CD1c-positive myeloid dendritic cell (primary cell): ENCODE measurements around the gene PACSIN2.

Experiments
- DNase-seq: peaks from one replicate; pipeline ENCODE4 v3.0.0-alpha.2; 2016; ENCODE audit errors: extremely low spot score

The PACSIN2 gene

GRCh38 chr22:42884616-42885375, 130.2 kb downstream of the PACSIN2 start:
- DNase-seq = no peak

- no peak for DNase-seq
These were observed 131.0 kb downstream of the PACSIN2 start for GRCh38 chr22:42883970-42884369.

GRCh38 chr22:42883121-42883520, 131.8 kb downstream of the PACSIN2 start:
- no peak for DNase-seq

- no peak for DNase-seq
These were observed 132.8 kb downstream of the PACSIN2 start for GRCh38 chr22:42881982-42882656.

DNA sequence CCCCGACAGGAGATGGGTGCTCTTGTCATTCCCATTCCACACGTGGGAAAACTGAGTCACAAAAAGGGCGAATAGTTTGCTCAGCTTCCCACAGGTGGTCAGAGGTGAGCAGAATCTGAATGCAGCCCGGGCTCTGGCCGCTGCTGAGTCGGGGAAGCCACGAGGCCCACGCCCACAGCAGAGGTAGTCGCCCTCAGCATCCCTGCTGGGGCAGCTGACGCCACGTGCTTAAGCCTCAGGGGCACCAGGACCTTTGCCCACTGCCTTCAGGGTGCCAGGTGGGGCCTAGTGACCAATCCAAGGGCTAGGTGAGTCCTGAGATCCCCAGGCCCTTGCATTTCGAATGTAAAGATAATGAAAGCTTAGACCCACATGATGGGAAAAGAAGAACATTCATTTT, 133.7 kb downstream of the PACSIN2 start:
- DNase-seq = no peak

GRCh38 chr22:42880815-42881214, 134.1 kb downstream of the PACSIN2 start:
- no peak for DNase-seq

DNA sequence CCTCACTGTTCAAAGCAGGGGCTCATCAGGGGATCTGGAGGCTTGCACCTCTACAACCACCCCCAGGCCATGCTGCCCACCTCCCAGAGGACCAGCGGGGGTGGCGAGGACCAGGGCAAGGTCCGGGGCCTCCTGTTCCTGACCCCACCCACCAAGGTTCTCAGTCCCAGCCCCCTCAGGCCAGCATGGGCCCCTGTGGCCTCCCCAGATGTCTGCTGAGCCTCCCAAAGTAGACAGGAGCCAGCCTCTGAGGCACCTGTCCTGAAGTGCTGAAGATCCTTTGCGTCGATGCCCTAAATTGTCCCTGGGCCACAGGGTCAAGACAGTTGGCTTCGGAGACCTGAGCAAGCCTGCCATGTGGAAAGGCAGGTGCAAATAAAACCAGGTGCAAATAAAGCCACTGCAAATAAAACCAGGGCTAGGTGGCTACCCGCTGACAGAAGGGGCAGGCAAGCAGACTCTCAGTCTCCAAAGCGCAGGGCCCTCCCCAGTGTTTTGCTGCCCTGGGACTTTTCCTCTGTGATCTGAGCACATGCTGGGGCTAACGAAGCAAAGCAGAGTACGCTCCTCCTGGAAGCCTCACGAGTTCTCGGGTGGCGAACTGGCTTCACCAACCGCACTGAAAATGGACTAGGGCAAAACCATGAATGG, 135.5 kb downstream of the PACSIN2 start:
- no peak for DNase-seq

DNA sequence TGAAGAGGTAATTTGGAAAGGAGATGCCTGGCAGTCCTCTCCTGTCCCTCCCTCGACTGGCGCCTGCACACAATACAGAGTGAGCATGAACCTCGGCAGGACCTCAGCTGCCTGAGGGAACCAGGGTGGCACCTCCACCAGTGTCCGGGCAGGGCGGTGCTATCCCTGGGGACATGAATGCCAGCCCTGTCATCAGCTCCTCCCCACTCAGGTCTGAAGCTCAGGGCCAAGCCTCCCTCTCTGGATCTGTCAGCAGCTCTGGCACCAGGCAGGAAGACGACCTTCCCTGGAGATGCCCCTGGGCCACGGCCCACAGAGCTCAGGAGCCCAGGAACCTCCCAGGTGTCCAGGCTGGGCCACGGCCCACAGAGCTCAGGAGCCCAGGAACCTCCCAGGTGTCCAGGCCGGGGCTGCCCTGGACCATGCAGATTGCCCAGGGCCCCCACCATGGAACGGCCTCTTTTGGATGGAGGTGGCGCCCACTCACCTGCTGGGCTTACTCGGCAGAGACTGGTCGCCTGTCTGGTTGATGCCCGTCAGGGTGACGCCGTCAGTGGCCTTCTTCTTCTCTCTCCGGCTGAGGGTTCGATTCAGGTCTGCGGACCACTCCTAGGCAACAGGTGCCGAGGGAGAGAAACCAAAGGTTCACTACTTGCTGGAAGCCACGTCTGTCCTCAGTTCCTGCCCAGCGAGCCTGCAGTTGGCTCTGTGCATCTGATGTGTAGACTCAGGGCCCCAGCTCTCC, 136.2 kb downstream of the PACSIN2 start:
- DNase-seq = no peak

- no peak for DNase-seq
These were observed 137.2 kb downstream of the PACSIN2 start for GRCh38 chr22:42877597-42878340.

- DNase-seq = no peak
These were observed 137.8 kb downstream of the PACSIN2 start for GRCh38 chr22:42877158-42877557.

GRCh38 chr22:42876041-42876440, 138.9 kb downstream of the PACSIN2 start:
- no peak for DNase-seq

- DNase-seq = no peak
These were observed 140.9 kb downstream of the PACSIN2 start for GRCh38 chr22:42874010-42874409.

GRCh38 chr22:42873356-42873755, 141.6 kb downstream of the PACSIN2 start:
- no peak for DNase-seq

DNA sequence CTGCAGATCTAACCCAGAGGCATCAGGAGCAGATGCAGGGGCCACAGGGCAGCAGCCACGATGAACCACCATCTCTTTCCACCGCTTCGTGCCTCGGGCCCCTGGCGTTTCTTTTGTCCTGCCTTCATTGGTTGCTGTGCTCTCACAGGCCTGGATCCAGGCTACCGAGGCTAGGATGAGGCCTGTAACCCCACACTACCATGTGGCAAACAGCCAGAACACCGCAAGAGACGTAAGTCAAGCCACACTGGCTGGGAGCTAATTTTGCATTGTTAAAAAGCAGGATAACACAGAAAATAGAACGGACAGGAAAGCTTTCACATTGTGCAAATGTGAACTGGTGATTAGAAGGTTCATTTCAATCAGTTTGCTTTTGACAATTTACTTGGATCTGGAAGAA, 142.1 kb downstream of the PACSIN2 start:
- no peak for DNase-seq

- DNase-seq = no peak
These were observed 143.6 kb downstream of the PACSIN2 start for GRCh38 chr22:42871146-42872050.

GRCh38 chr22:42869888-42870480, 145.0 kb downstream of the PACSIN2 start:
- DNase-seq = no peak

GRCh38 chr22:42869463-42869862, 145.5 kb downstream of the PACSIN2 start:
- no peak for DNase-seq

DNA sequence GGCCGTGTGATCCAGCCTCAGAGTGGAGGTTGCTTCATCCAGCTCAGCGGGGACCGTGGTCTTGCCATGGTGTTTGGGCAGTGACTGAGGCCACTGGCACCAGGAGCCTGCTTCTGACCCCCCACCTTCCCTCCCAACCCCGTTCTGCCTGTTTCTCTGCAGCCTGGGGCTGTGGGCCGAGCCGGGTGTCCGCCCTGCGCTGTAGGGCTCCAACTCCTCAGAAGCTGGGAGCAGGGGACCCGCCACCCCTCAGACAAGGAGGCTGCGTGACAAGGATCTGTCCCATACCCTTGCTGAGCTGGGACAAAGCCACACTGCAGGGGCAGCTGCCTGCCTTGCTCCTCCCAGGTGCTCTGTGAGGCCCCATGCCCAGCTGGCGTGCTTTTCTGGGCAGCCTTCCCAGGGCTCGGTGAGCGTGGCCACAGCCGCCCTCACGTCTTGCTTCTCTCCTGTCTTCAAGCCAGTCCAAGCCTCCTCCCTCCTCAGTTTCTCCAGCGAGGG, 146.1 kb downstream of the PACSIN2 start:
- no peak for DNase-seq

DNA sequence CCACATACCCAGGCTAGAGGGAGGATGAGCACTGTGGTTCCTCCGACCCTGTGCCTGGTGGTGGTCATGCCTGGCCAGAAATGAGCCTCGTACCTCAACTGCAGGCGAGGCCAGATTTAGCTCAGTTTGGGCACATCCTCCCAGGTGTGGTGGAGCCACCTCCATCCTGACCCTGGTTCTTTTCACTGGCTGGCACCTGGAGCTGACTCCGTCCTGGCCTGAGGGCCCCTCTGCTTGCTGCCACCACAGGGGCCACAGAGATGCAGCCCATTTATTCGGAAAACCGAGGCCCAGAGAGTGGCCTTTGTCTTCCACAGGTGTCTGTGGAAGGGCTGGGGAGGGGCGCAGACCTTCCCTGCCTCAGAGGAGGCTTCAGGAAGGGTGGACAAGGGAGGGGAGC, 148.8 kb downstream of the PACSIN2 start:
- no peak for DNase-seq

GRCh38 chr22:42865536-42865935, 149.4 kb downstream of the PACSIN2 start:
- no peak for DNase-seq
